ENCODE measurements around the gene ZP2. TPM values are rescaled to one million over a fixed set of nuclear protein-coding genes. Genes with fewer than 3 reads are reported as not detected.
A peak's percentile ranks its signal among the peaks of the same experiment; 100 is the strongest.

The ZP2 gene
- total RNA-seq, 2 experiments from 2014 or later: not detected

- no peak for TF ChIP-seq CTCF (IDR thresholded peaks at IDR 0.05)
- ChIA-PET POLR2A (interaction anchor here (0.6 kb wide), 1 partner anchor 28 kb away, joined by 3 read pairs; no protein-coding TSS in a partner anchor), CTCF (interaction anchor here (0.6 to 1.5 kb wide), 3 partner anchors 75 to 114 kb away, joined by 3 to 4 read pairs (median 3); no protein-coding TSS in a partner anchor)
- no peak overlapping the region for H3K27ac Mint-ChIP-seq
- peaks cover 15% of the 10 kb centered on the region for H3K4me1 Mint-ChIP-seq (ENCODE audit: low read depth)
- DNase-seq: no peak
- peaks cover 17% of the 10 kb centered on the region for H3K9me3 Mint-ChIP-seq
- ATAC-seq: no peak
- no peak overlapping the region for H3K4me3 Mint-ChIP-seq
- intact Hi-C loops (cut with micrococcal nuclease): loop anchor here (10.0 kb wide), 2 partner anchors 118 to 378 kb away; no protein-coding TSS in a partner anchor
- peaks cover 5% of the 10 kb centered on the region for H3K27me3 Mint-ChIP-seq
- peaks cover 18% of the 10 kb centered on the region for H3K36me3 Mint-ChIP-seq (ENCODE audit: low read depth)
These were observed 25.1 kb downstream of the ZP2 start for GRCh38 chr16:21186326-21186691.

- Mint-ChIP-seq H3K4me1 (ENCODE audit: low read depth) (peaks cover 15% of the 10 kb centered on the region), H3K27me3 (peaks cover 5% of the 10 kb centered on the region), H3K27ac (no peak overlapping the region), H3K4me3 (no peak overlapping the region), H3K36me3 (ENCODE audit: low read depth) (peaks cover 23% of the 10 kb centered on the region), H3K9me3 (peaks cover 17% of the 10 kb centered on the region)
- ChIA-PET POLR2A (interaction anchor here (0.6 to 0.8 kb wide), 2 partner anchors 8 to 28 kb away, joined by 3 read pairs; no protein-coding TSS in a partner anchor), CTCF (interaction anchor here (0.6 to 1.5 kb wide), 3 partner anchors 64 to 115 kb away, joined by 3 to 4 read pairs (median 3); no protein-coding TSS in a partner anchor)
- intact Hi-C loops (cut with micrococcal nuclease): loop anchor here (10.0 kb wide), 2 partner anchors 119 to 379 kb away; no protein-coding TSS in a partner anchor
- TF ChIP-seq CTCF (IDR thresholded peaks at IDR 0.05): no peak
- no peak for ATAC-seq
- DNase-seq: no peak
These were observed 25.6 kb downstream of the ZP2 start for GRCh38 chr16:21185659-21186325.

GRCh38 chr16:21184834-21185233 lies 26.5 kb downstream of the ZP2 start:
- H3K4me1 Mint-ChIP-seq (ENCODE audit: low read depth): peaks cover 15% of the 10 kb centered on the region
- intact Hi-C loops (cut with micrococcal nuclease): loop anchor here (10.0 kb wide), 2 partner anchors 120 to 380 kb away; no protein-coding TSS in a partner anchor
- peak; percentile 84 for ATAC-seq
- peak overlapping the region; percentile 25 for H3K27ac Mint-ChIP-seq
- H3K9me3 Mint-ChIP-seq: peaks cover 13% of the 10 kb centered on the region
- POLR2A ChIA-PET: interaction anchor here (0.8 kb wide), 1 partner anchor 7 kb away, joined by 3 read pairs; no protein-coding TSS in a partner anchor
- TF ChIP-seq CTCF (IDR thresholded peaks at IDR 0.05): no peak
- peaks cover 2% of the 10 kb centered on the region for H3K27me3 Mint-ChIP-seq
- no peak overlapping the region for H3K4me3 Mint-ChIP-seq
- CTCF ChIA-PET: interaction anchor here (1.5 kb wide), 1 partner anchor 116 kb away, joined by 4 read pairs; no protein-coding TSS in a partner anchor
- H3K36me3 Mint-ChIP-seq (ENCODE audit: low read depth): peaks cover 27% of the 10 kb centered on the region
- peak; percentile 61 for DNase-seq

GRCh38 chr16:21183995-21184394 lies 27.4 kb downstream of the ZP2 start:
- DNase-seq (no peak), ATAC-seq (no peak)
- peaks cover 13% of the 10 kb centered on the region for H3K9me3 Mint-ChIP-seq
- peaks cover 15% of the 10 kb centered on the region for H3K4me1 Mint-ChIP-seq (ENCODE audit: low read depth)
- POLR2A ChIA-PET: no interaction called here
- no peak overlapping the region for H3K4me3 Mint-ChIP-seq
- CTCF ChIA-PET: no interaction called here
- intact Hi-C loops (cut with micrococcal nuclease): loop anchor here (10.0 kb wide), 2 partner anchors 121 to 381 kb away; no protein-coding TSS in a partner anchor
- no peak for TF ChIP-seq CTCF (IDR thresholded peaks at IDR 0.05)
- peaks cover 34% of the 10 kb centered on the region for H3K36me3 Mint-ChIP-seq (ENCODE audit: low read depth)
- H3K27me3 Mint-ChIP-seq: no peaks in the 10 kb centered on the region
- no peak overlapping the region for H3K27ac Mint-ChIP-seq

GRCh38 chr16:21179983-21180365 lies 31.4 kb downstream of the ZP2 start:
- Mint-ChIP-seq H3K4me3 (no peak overlapping the region), H3K27me3 (no peaks in the 10 kb centered on the region), H3K9me3 (peaks cover 8% of the 10 kb centered on the region), H3K27ac (no peak overlapping the region), H3K36me3 (ENCODE audit: low read depth) (peaks cover 48% of the 10 kb centered on the region), H3K4me1 (ENCODE audit: low read depth) (peaks cover 7% of the 10 kb centered on the region)
- ChIA-PET CTCF (no interaction called here), POLR2A (no interaction called here)
- intact Hi-C loops (cut with micrococcal nuclease): loop anchor here (10.0 kb wide), 2 partner anchors 125 to 385 kb away; no protein-coding TSS in a partner anchor
- ATAC-seq (no peak), DNase-seq (no peak)
- TF ChIP-seq CTCF (IDR thresholded peaks at IDR 0.05): no peak

All from activated CD8-positive, alpha-beta T cell treated with anti-CD3 and anti-CD28 coated beads for 36 hours (primary cell).